Activated naive CD4-positive, alpha-beta T cell treated with Interleukin-2 at 50 U/mL for 16 hours (primary cell): ENCODE results near the gene SIK3.
A peak's percentile ranks its signal among the peaks of the same experiment; 100 is the strongest.

Source experiments
- DNase-seq: peaks from one replicate; pipeline ENCODE4 v3.0.0-alpha.2; 2020

The SIK3 gene

GRCh38 chr11:116927163-116927974, 170.9 kb downstream of the SIK3 start:
- DNase-seq: peak; percentile 49

- DNase-seq: peak; percentile 15
Measured at GRCh38 chr11:116925050-116925449, 173.2 kb downstream of the SIK3 start.

GRCh38 chr11:116918925-116919655, 179.1 kb downstream of the SIK3 start:
- DNase-seq: no peak

- DNase-seq: no peak
Measured at GRCh38 chr11:116917632-116918031, 180.6 kb downstream of the SIK3 start.

- DNase-seq: no peak
Measured at GRCh38 chr11:116916886-116917285, 181.3 kb downstream of the SIK3 start.

GRCh38 chr11:116916052-116916451, 182.2 kb downstream of the SIK3 start:
- no peak for DNase-seq

- DNase-seq: no peak
Measured at GRCh38 chr11:116913000-116913399, 185.2 kb downstream of the SIK3 start.

GRCh38 chr11:116911976-116912734, 186.1 kb downstream of the SIK3 start:
- DNase-seq: no peak

GRCh38 chr11:116910847-116911246, 187.4 kb downstream of the SIK3 start:
- no peak for DNase-seq

GRCh38 chr11:116910378-116910777, 187.8 kb downstream of the SIK3 start:
- DNase-seq: no peak

GRCh38 chr11:116909245-116909644, 189.0 kb downstream of the SIK3 start:
- no peak for DNase-seq

GRCh38 chr11:116906479-116906878, 191.7 kb downstream of the SIK3 start:
- no peak for DNase-seq

GRCh38 chr11:116903090-116903489, 195.1 kb downstream of the SIK3 start:
- no peak for DNase-seq

- no peak for DNase-seq
Measured at GRCh38 chr11:116901964-116902688, 196.1 kb downstream of the SIK3 start.

GRCh38 chr11:116901211-116901610, 197.0 kb downstream of the SIK3 start:
- DNase-seq: no peak

GRCh38 chr11:116896211-116896610, 202.0 kb downstream of the SIK3 start:
- no peak for DNase-seq

GRCh38 chr11:116895048-116895757, 203.0 kb downstream of the SIK3 start:
- DNase-seq: no peak

GRCh38 chr11:116893906-116894305, 204.3 kb downstream of the SIK3 start:
- no peak for DNase-seq

- DNase-seq: no peak
Measured at GRCh38 chr11:116893437-116893836, 204.8 kb downstream of the SIK3 start.

GRCh38 chr11:116892374-116892773, 205.9 kb downstream of the SIK3 start:
- no peak for DNase-seq

GRCh38 chr11:116891746-116892145, 206.5 kb downstream of the SIK3 start:
- DNase-seq: no peak

GRCh38 chr11:116890607-116891006, 207.6 kb downstream of the SIK3 start:
- no peak for DNase-seq
